CD14-positive monocyte (primary cell): ENCODE data around the gene CMTM5. TPM values are rescaled to one million over a fixed set of nuclear protein-coding genes. Genes with fewer than 3 reads are reported as not detected.

Experiments used
- DNase-seq, 3 donors: peaks; one replicate each; pipeline ENCODE4 v3.0.0-alpha.2; 2011 to 2022
- H2AFZ ChIP-seq: 2 replicates; pipeline ENCODE4 v1.6.0; 2012; ENCODE audit warnings: mild to moderate bottlenecking, low read depth, low read length, inconsistent platforms; ENCODE audit not compliant: insufficient read depth, poor library complexity, severe bottlenecking
- H3K27ac ChIP-seq, 2 donors: 1 replicate in 1 of 2; 2 replicates in 1 of 2; pipeline ENCODE4 v1.5.1; 2012 to 2013; ENCODE audit warnings: low read length in 2 of 2, control low read depth in 1 of 2, inconsistent platforms in 1 of 2, low read depth in 1 of 2, mild to moderate bottlenecking in 1 of 2
- H3K27me3 ChIP-seq, 2 donors: one replicate each; pipeline versions ENCODE4 v1.6.0 to v1.6.1; 2011 to 2013; ENCODE audit warnings: low read length in 2 of 2; ENCODE audit not compliant: control insufficient read depth in 2 of 2, insufficient read depth in 2 of 2
- H3K36me3 ChIP-seq, 2 donors: replicated peaks in 1 of 2; 1 replicate in 1 of 2; 2 replicates in 1 of 2; pipeline versions ENCODE4 v1.5.1 to v1.6.1; 2012 to 2013; ENCODE audit warnings: low read length in 2 of 2, control low read depth in 1 of 2, inconsistent platforms in 1 of 2, mild to moderate bottlenecking in 1 of 2; ENCODE audit not compliant: insufficient read depth in 2 of 2, control insufficient read depth in 1 of 2
- H3K4me1 ChIP-seq, 2 donors: 1 replicate in 1 of 2; 2 replicates in 1 of 2; pipeline versions ENCODE4 v1.5.1 to v1.6.1; 2012 to 2013; ENCODE audit warnings: low read length in 2 of 2, control low read depth in 1 of 2, inconsistent platforms in 1 of 2, mild to moderate bottlenecking in 1 of 2, moderate library complexity in 1 of 2; ENCODE audit not compliant: insufficient read depth in 2 of 2, control insufficient read depth in 1 of 2
- H3K4me2 ChIP-seq: replicated peaks from 2 replicates; pipeline ENCODE3; 2012; ENCODE audit warnings: low read length, moderate library complexity, mild to moderate bottlenecking; ENCODE audit not compliant: poor library complexity, severe bottlenecking; ENCODE audit errors: extremely low read depth
- H3K4me3 ChIP-seq, 3 experiments: fragments of 200-600 bp in 1 of 3; sonication (generic) in 1 of 3; replicated peaks in 1 of 3; 1 replicate in 2 of 3; 2 replicates in 1 of 3; pipeline ENCODE4 v1.5.1; 2011 to 2013; ENCODE audit warnings: low read length in 3 of 3, mild to moderate bottlenecking in 3 of 3, control low read depth in 2 of 3, low read depth in 2 of 3, inconsistent platforms in 1 of 3, moderate library complexity in 1 of 3
- H3K79me2 ChIP-seq: 2 replicates; pipeline ENCODE4 v1.6.0; 2012; ENCODE audit warnings: mild to moderate bottlenecking, control low read depth, inconsistent platforms, low read length, moderate library complexity; ENCODE audit not compliant: insufficient read depth
- H3K9ac ChIP-seq: 2 replicates; pipeline ENCODE4 v1.6.0; 2017; ENCODE audit warnings: low read length, mild to moderate bottlenecking; ENCODE audit not compliant: insufficient read depth, poor library complexity, severe bottlenecking
- H3K9me3 ChIP-seq, 2 donors: replicated peaks in 1 of 2; 1 replicate in 1 of 2; 2 replicates in 1 of 2; pipeline versions ENCODE4 v1.5.1 to v1.6.1; 2012 to 2013; ENCODE audit warnings: low read length in 2 of 2, control low read depth in 1 of 2; ENCODE audit not compliant: control insufficient read depth in 1 of 2, insufficient read depth in 1 of 2
- H4K20me1 ChIP-seq: 2 replicates; pipeline ENCODE4 v1.6.0; 2012; ENCODE audit warnings: mild to moderate bottlenecking, low read length, control low read depth, moderate library complexity; ENCODE audit not compliant: insufficient read depth
- H3K27ac Mint-ChIP-seq, 7 donors: one replicate each; pipeline ENCODE4 v1.8.0; 2020; ENCODE audit warnings: mild to moderate bottlenecking in 7 of 7, mixed read lengths in 7 of 7, moderate library complexity in 6 of 7, inconsistent platforms in 2 of 7
- H3K27me3 Mint-ChIP-seq, 3 donors: one replicate each; pipeline ENCODE4 v1.8.0; 2021 to 2022; ENCODE audit warnings: low read depth in 3 of 3, mild to moderate bottlenecking in 3 of 3, mixed read lengths in 3 of 3, moderate library complexity in 3 of 3, inconsistent platforms in 1 of 3
- H3K36me3 Mint-ChIP-seq, 2 donors: one replicate each; pipeline ENCODE4 v1.8.0; 2020; ENCODE audit warnings: mixed read lengths in 2 of 2, inconsistent platforms in 1 of 2, mild to moderate bottlenecking in 1 of 2
- H3K4me1 Mint-ChIP-seq: one replicate; pipeline ENCODE4 v1.8.0; 2020; ENCODE audit warnings: mild to moderate bottlenecking, mixed read lengths
- H3K4me3 Mint-ChIP-seq, 2 donors: one replicate each; pipeline ENCODE4 v1.8.0; 2020; ENCODE audit warnings: mild to moderate bottlenecking in 2 of 2, mixed read lengths in 2 of 2, moderate library complexity in 1 of 2
- H3K9me3 Mint-ChIP-seq, 7 donors: one replicate each; pipeline ENCODE4 v1.8.0; 2020 to 2022; ENCODE audit warnings: mixed read lengths in 7 of 7, mild to moderate bottlenecking in 6 of 7, moderate library complexity in 6 of 7, inconsistent platforms in 2 of 7
- CTCF ChIP-seq: fragments of 200-600 bp; IDR thresholded peaks from one replicate; pipeline ENCODE4 v1.8.0; 2022; ENCODE audit warnings: antibody characterized with exemption, mild to moderate bottlenecking
- WGBS: methylation state at CpG from one replicate; pipeline ENCODE4 v1.1.5; 2013; ENCODE audit warnings: missing lambda C conversion rate; ENCODE audit not compliant: insufficient coverage; 5-methylcytosine and 5-hydroxymethylcytosine counted together
- intact Hi-C, 2 donors: fragments of 100-400 bp; cut with micrococcal nuclease; formaldehyde crosslinking; loops; one replicate each; pipeline versions ENCODE4 v1.15.0 to v1.15.1; 2023
- polyA plus RNA-seq, 3 donors: library from polyadenylated mRNA; depleted of rRNA in 1 of 3; unstranded in 2 of 3; stranded (reverse) in 1 of 3; fragments of 300-500 nt in 2 of 3; fragments of >200 nt in 1 of 3; fragmentation: Illumina TruSeq in 2 of 3; gene quantifications; 1 replicate in 2 of 3; 2 replicates in 1 of 3; pipeline ENCODE4 v1.2.3, GENCODE V29; 2012 to 2021

The CMTM5 gene
- polyA plus RNA-seq, 3 donors = 0.93 to 1.1 TPM; not detected in 1

- no peak for TF ChIP-seq CTCF
- no peak overlapping the region for H2AFZ ChIP-seq
These were observed 4.1 kb downstream of the CMTM5 start for GRCh38 chr14:23380976-23381375.

GRCh38 chr14:23381871-23382270 is 5.0 kb downstream of the CMTM5 start:
- 37% methylated on average over 3 of the region's 3 CpGs for WGBS
- H3K36me3 ChIP-seq = no peaks in the 10 kb centered on the region
- DNase-seq = no peak
- no peaks in the 10 kb centered on the region for H4K20me1 ChIP-seq
- intact Hi-C loops = no loop called here
- H3K27me3 ChIP-seq = no peaks in the 10 kb centered on the region
- no peaks in the 10 kb centered on the region for H3K79me2 ChIP-seq
- H3K36me3 Mint-ChIP-seq = no peaks in the 10 kb centered on the region
- peaks cover 3 to 13% (median 10%) of the 10 kb centered on the region in 3 donors for H3K27me3 Mint-ChIP-seq
- H3K4me1 Mint-ChIP-seq = no peaks in the 10 kb centered on the region
- H3K4me3 Mint-ChIP-seq = no peak overlapping the region
- H3K4me3 ChIP-seq = no peak overlapping the region
- H3K9me3 Mint-ChIP-seq = peaks cover 0 to 1% (median 0%) of the 10 kb centered on the region in 7 donors
- H3K9me3 ChIP-seq = no peaks in the 10 kb centered on the region
- H3K27ac Mint-ChIP-seq = no peak overlapping the region
- no peaks in the 10 kb centered on the region for H3K4me1 ChIP-seq
- no peak overlapping the region for H2AFZ ChIP-seq
- no peak overlapping the region for H3K4me2 ChIP-seq
- no peak for TF ChIP-seq CTCF
- no peak overlapping the region for H3K9ac ChIP-seq
- no peak overlapping the region for H3K27ac ChIP-seq

More at GRCh38 chr14:23380976-23381375, 4.1 kb downstream of the CMTM5 start:
- H3K4me1 ChIP-seq = no peaks in the 10 kb centered on the region
- Mint-ChIP-seq H3K9me3 (peaks cover 0 to 1% (median 0%) of the 10 kb centered on the region in 7 donors), H3K27me3 (peaks cover 3 to 13% (median 10%) of the 10 kb centered on the region in 3 donors), H3K4me3 (peak overlapping the region in 1 of 2 donors; percentile 0), H3K36me3 (no peaks in the 10 kb centered on the region), H3K4me1 (no peaks in the 10 kb centered on the region), H3K27ac (peak overlapping the region in 1 of 7 donors; percentile 80)
- H3K9me3 ChIP-seq = no peaks in the 10 kb centered on the region
- H3K36me3 ChIP-seq = no peaks in the 10 kb centered on the region
- no peak overlapping the region for H3K4me3 ChIP-seq
- no peak overlapping the region for H3K4me2 ChIP-seq
- no peaks in the 10 kb centered on the region for H4K20me1 ChIP-seq
- intact Hi-C loops = loop anchor here in 1 of 2 donors (1.0 kb wide), 1 partner anchor 116 kb away; no protein-coding TSS in a partner anchor
- DNase-seq = no peak
- H3K27ac ChIP-seq = no peak overlapping the region
- H3K79me2 ChIP-seq = no peaks in the 10 kb centered on the region
- H3K27me3 ChIP-seq = no peaks in the 10 kb centered on the region
- H3K9ac ChIP-seq = no peak overlapping the region
- WGBS = 98% methylated on average over 3 of the region's 4 CpGs
